OCI-LY7 (cell line): ENCODE data around the gene KLF13. TPM values are rescaled to one million over a fixed set of nuclear protein-coding genes. Genes with fewer than 3 reads are reported as not detected.

Experiments
- BruUV-seq: library from RNA; stranded (reverse); fragments of 400-500 nt; replicated peaks from 2 replicates; lab custom pipeline; 2021; lab: Mats Ljungman, UMichigan
- CTCF ChIA-PET: fragments of 300-600 bp; sonication (Branson Sonifier 250); formaldehyde crosslinking; loops from one replicate; lab custom pipeline; 2022; ENCODE audit warnings: antibody characterized with exemption; ENCODE audit not compliant: unreplicated experiment; lab: Charles Lee
- POLR2A ChIA-PET: fragments of 300-600 bp; sonication (Branson Sonifier 250); formaldehyde crosslinking; loops from one replicate; lab custom pipeline; 2022; ENCODE audit warnings: antibody characterized with exemption; lab: Charles Lee
- DNase-seq: peaks from one replicate; pipeline ENCODE4 v3.0.0-alpha.2; 2015; ENCODE audit warnings: low spot score
- H2AFZ ChIP-seq: fragments of 200-600 bp; sonication (generic), shearing (Covaris generic); 2 replicates; pipeline ENCODE4 v1.6.1; 2014; ENCODE audit warnings: mild to moderate bottlenecking, antibody characterized with exemption, low read length, moderate library complexity
- H3K27ac ChIP-seq: fragments of 200-600 bp; sonication (generic); 2 replicates; pipeline ENCODE4 v1.5.1; 2014; ENCODE audit warnings: mixed run types, low read depth, mild to moderate bottlenecking, moderate library complexity, low read length, inconsistent platforms; ENCODE audit not compliant: poor library complexity, severe bottlenecking
- H3K36me3 ChIP-seq: fragments of 200-600 bp; sonication (generic); 2 replicates; pipeline ENCODE4 v1.6.1; 2014; ENCODE audit warnings: mild to moderate bottlenecking, antibody characterized with exemption, low read length, moderate library complexity, mixed read lengths; ENCODE audit not compliant: insufficient read depth
- H3K4me1 ChIP-seq: fragments of 200-600 bp; sonication (generic); 2 replicates; pipeline ENCODE4 v1.5.1; 2014; ENCODE audit warnings: mild to moderate bottlenecking, low read length; ENCODE audit not compliant: insufficient read depth, poor library complexity, severe bottlenecking
- H3K4me2 ChIP-seq: fragments of 200-600 bp; sonication (generic); 2 replicates; pipeline ENCODE4 v1.6.1; 2014; ENCODE audit warnings: mild to moderate bottlenecking, low read length
- H3K4me3 ChIP-seq: fragments of 200-600 bp; sonication (generic); 2 replicates; pipeline ENCODE4 v1.5.1; 2014; ENCODE audit warnings: mild to moderate bottlenecking, low read depth, low read length; ENCODE audit not compliant: poor library complexity, severe bottlenecking
- H3K79me2 ChIP-seq: fragments of 200-600 bp; sonication (generic); 2 replicates; pipeline ENCODE4 v1.6.1; 2016; ENCODE audit warnings: low read depth, mild to moderate bottlenecking, low read length, moderate library complexity, mixed read lengths; ENCODE audit not compliant: insufficient read depth
- H3K9me2 ChIP-seq: fragments of 200-600 bp; sonication (generic); 2 replicates; pipeline ENCODE4 v1.6.1; 2016; ENCODE audit warnings: mild to moderate bottlenecking, low read length, mixed read lengths; ENCODE audit not compliant: insufficient read depth
- H3K9me3 ChIP-seq: fragments of 200-600 bp; sonication (generic); 2 replicates; pipeline ENCODE4 v1.6.1; 2014; ENCODE audit warnings: mild to moderate bottlenecking, mixed run types, low read length, mixed read lengths
- H4K20me1 ChIP-seq: fragments of 200-600 bp; sonication (generic); 2 replicates; pipeline ENCODE4 v1.6.1; 2014; ENCODE audit warnings: mild to moderate bottlenecking, antibody characterized with exemption, low read length, moderate library complexity, mixed read lengths; ENCODE audit not compliant: insufficient read depth
- CTCF ChIP-seq: fragments of 200-600 bp; sonication (generic); conservative IDR thresholded peaks from 2 replicates; pipeline ENCODE4 v1.5.1; 2014; ENCODE audit warnings: mild to moderate bottlenecking, antibody characterized with exemption, low read length, moderate library complexity, mixed read lengths
- EZH2phosphoT487 ChIP-seq: fragments of 200-600 bp; sonication (generic); IDR thresholded peaks from 2 replicates; pipeline ENCODE4 v1.6.1; 2018; ENCODE audit warnings: low read depth, borderline replicate concordance, mild to moderate bottlenecking, mixed run types, antibody characterized with exemption, low read length, moderate library complexity, mixed read lengths
- intact Hi-C: fragments of 100-400 bp; cut with micrococcal nuclease; formaldehyde crosslinking; loops from one replicate; pipeline ENCODE4 v1.10.0; 2022; ENCODE audit not compliant: unreplicated experiment
- total RNA-seq, 2 experiments: library from RNA; depleted of rRNA in 1 of 2; stranded (reverse); fragments of >200 nt in 1 of 2; shearing (Covaris generic) in 1 of 2; gene quantifications; 2 replicates each; pipeline ENCODE4 v1.2.3, GENCODE V29; 2014 to 2022

The KLF13 gene
- total RNA-seq, 2 experiments from 2014 or later: 63.2 to 64.6 TPM

GRCh38 chr15:31322504-31322903 lies 4.1 kb upstream of the KLF13 start:
- H3K4me3 ChIP-seq: no peak overlapping the region
- ChIA-PET POLR2A (interaction anchor here (0.6 to 1.0 kb wide), 3 partner anchors 14 to 60 kb away, joined by 3 read pairs; no protein-coding TSS in a partner anchor), CTCF (no interaction called here)
- no peak overlapping the region for H3K4me2 ChIP-seq
- peaks cover 42% of the 10 kb centered on the region for H3K4me1 ChIP-seq
- no peaks in the 10 kb centered on the region for H4K20me1 ChIP-seq
- H3K9me2 ChIP-seq: no peaks in the 10 kb centered on the region
- no peaks in the 10 kb centered on the region for H3K36me3 ChIP-seq
- H2AFZ ChIP-seq: no peak overlapping the region
- DNase-seq: no peak
- H3K27ac ChIP-seq: no peak overlapping the region
- TF ChIP-seq CTCF (no peak), EZH2phosphoT487 (no peak)
- peaks cover 7% of the 10 kb centered on the region; the same call in 1 of the 2 replicates for H3K9me3 ChIP-seq
- H3K79me2 ChIP-seq: peaks cover 13% of the 10 kb centered on the region; the same call in 1 of the 2 replicates
- BruUV-seq: no TSS peak
- intact Hi-C loops: no loop called here

GRCh38 chr15:31323627-31324026 lies 3.0 kb upstream of the KLF13 start:
- no peak for TF ChIP-seq CTCF
- TF ChIP-seq EZH2phosphoT487: no peak
- H3K79me2 ChIP-seq: peaks cover 19% of the 10 kb centered on the region
- CTCF ChIA-PET: no interaction called here
- intact Hi-C loops: no loop called here
- no peaks in the 10 kb centered on the region for H3K9me2 ChIP-seq
- peaks cover 42% of the 10 kb centered on the region for H3K4me1 ChIP-seq
- no peak overlapping the region for H2AFZ ChIP-seq
- BruUV-seq: no TSS peak
- peak overlapping the region; percentile 92 for H3K4me2 ChIP-seq
- H3K4me3 ChIP-seq: no peak overlapping the region
- POLR2A ChIA-PET: interaction anchor here (1.0 to 2.9 kb wide), 2 partner anchors 15 to 61 kb away, joined by 3 to 15 read pairs; no protein-coding TSS in a partner anchor
- no peak overlapping the region for H3K27ac ChIP-seq
- H3K9me3 ChIP-seq: peaks cover 7% of the 10 kb centered on the region; the same call in 1 of the 2 replicates
- H4K20me1 ChIP-seq: no peaks in the 10 kb centered on the region
- no peak for DNase-seq
- H3K36me3 ChIP-seq: 0 out of 2 replicates have a peak, but pooled peaks cover 2% of the 10 kb centered on the region

DNA sequence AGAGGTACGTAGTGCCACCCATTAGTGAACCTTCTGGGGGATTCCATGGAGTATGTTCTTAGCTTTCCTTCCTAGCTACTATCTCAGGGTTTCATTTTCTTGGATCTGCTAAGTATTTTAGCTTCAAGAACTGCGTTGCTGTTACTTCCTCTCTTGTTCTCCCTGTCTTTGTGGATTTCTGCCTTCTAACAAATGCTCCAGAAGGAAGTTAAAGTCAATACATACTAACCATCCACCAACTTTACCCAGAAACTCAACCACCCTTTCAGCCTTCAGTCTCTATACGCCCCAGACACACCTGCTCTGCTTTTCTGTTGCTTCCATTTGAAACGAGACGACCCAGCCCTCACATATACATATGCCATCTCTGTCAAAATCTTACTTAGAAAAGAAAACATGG lies 2.4 kb upstream of the KLF13 start:
- TF ChIP-seq EZH2phosphoT487 (no peak), CTCF (no peak)
- Histone ChIP-seq H3K4me2 (peak overlapping the region; percentile 92), H3K9me2 (no peaks in the 10 kb centered on the region), H2AFZ (no peak overlapping the region), H3K4me1 (peaks cover 39% of the 10 kb centered on the region), H3K9me3 (peaks cover 7% of the 10 kb centered on the region; the same call in 1 of the 2 replicates), H3K36me3 (0 out of 2 replicates have a peak, but pooled peaks cover 3% of the 10 kb centered on the region), H3K27ac (no peak overlapping the region), H4K20me1 (no peaks in the 10 kb centered on the region), H3K4me3 (peak overlapping the region; percentile 81), H3K79me2 (peaks cover 24% of the 10 kb centered on the region)
- BruUV-seq: no TSS peak
- CTCF ChIA-PET: interaction anchor here (1.0 to 1.7 kb wide), 2 partner anchors 16 to 111 kb away, joined by 4 to 6 read pairs; no protein-coding TSS in a partner anchor
- DNase-seq: no peak
- POLR2A ChIA-PET: interaction anchor here (0.7 to 2.9 kb wide), 7 partner anchors 15 to 419 kb away, joined by 3 to 15 read pairs (median 4); no protein-coding TSS in a partner anchor
- intact Hi-C loops: no loop called here
